ENCODE data around the gene FGD4. TPM values are rescaled to one million over a fixed set of nuclear protein-coding genes. Genes with fewer than 3 reads are reported as not detected.

Gene FGD4
- total and polyA plus RNA-seq, 2 of the 4 experiments (the other 2 are of a cell fraction) = 2.1 to 8.8 TPM

DNA sequence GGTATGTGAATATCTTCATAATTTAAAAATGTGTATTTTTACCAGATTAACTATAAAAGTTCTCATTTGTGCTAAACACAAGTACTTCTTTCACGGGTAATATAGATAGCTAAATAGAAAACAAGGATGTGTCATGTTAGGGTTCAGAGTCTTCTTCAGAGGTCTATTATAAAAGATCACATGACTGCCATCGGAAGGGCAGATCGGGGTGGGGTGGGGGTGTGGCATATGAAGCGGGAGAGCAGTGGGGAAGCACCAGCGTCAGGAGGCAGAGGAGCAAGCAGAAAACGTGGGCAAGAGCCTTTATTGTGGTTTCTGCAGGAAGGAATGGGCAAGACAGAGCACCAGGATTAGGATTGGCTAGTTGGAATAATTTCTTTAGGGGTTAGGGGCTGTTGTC, 216.1 kb downstream of the FGD4 start:
- Histone ChIP-seq H2AK5ac (ENCODE audit: low read depth, low read length) (no peak overlapping the region), H3K4me3 (ENCODE audit: insufficient read depth, low read depth, low read length) (no peak overlapping the region), H4K8ac (ENCODE audit: low read depth in 2 of 2, low read length in 2 of 2) (no peak overlapping the region), H2AFZ (replicated peaks; ENCODE audit: low read length, poor library complexity) (no peak overlapping the region), H3K9me1 (ENCODE audit: insufficient read depth, low read length) (peaks cover 2% of the 10 kb centered on the region; the same call in 1 of the 2 replicates), H3K79me1 (ENCODE audit: low read depth in 1 of 2, low read length in 2 of 2) (no peaks in the 10 kb centered on the region; a peak in 1 of 4 replicates), H3K4ac (ENCODE audit: low read depth, low read length) (no peak overlapping the region), H3K4me2 (ENCODE audit: low read depth, low read length) (no peak overlapping the region), H3K18ac (ENCODE audit: low read depth, low read length) (no peak overlapping the region), H3K14ac (replicated peaks; ENCODE audit: low read depth, low read length) (no peak overlapping the region), H3K9me3 (ENCODE audit: control insufficient read depth, insufficient read depth, low read length) (no peaks in the 10 kb centered on the region), H2BK15ac (ENCODE audit: low read depth, low read length) (no peak overlapping the region), H4K91ac (ENCODE audit: insufficient read depth, low read depth, low read length) (no peak overlapping the region), H2AK9ac (replicated peaks; ENCODE audit: low read depth, low read length, poor library complexity) (no peak overlapping the region), H4K20me1 (ENCODE audit: insufficient read depth, low read length) (no peaks in the 10 kb centered on the region), H3K4me1 (ENCODE audit: control insufficient read depth, insufficient read depth, low read length) (no peaks in the 10 kb centered on the region), H3K9ac (ENCODE audit: low read depth, low read length) (no peak overlapping the region), H2BK120ac (ENCODE audit: low read depth, low read length) (no peak overlapping the region), H3K36me3 (ENCODE audit: control insufficient read depth, insufficient read depth, low read length) (peaks cover 14% of the 10 kb centered on the region), H4K5ac (ENCODE audit: low read depth, low read length) (no peak overlapping the region), H2BK5ac (ENCODE audit: low read depth, low read length, poor library complexity, severe bottlenecking) (no peak overlapping the region), H3K23ac (ENCODE audit: low read depth, low read length) (no peak overlapping the region), H3K56ac (ENCODE audit: extremely low read depth, insufficient read depth, low read length) (no peak overlapping the region), H3K27me3 (ENCODE audit: control insufficient read depth, insufficient read depth, low read length) (no peaks in the 10 kb centered on the region), H2BK20ac (ENCODE audit: low read depth, low read length) (no peak overlapping the region), H3K27ac (ENCODE audit: insufficient read depth, low read length) (no peak overlapping the region)
- no TSS peak for BruUV-seq (replicated peaks)
- in situ Hi-C loops (cut with MboI; ENCODE audit: low sequenced_read_pairs) (no loop called here), dilution Hi-C loops (cut with HindIII; ENCODE audit: low sequenced_read_pairs, unreplicated experiment) (no loop called here), intact Hi-C loops (cut with micrococcal nuclease) (no loop called here)
- ChIA-PET CTCF (no interaction called here), POLR2A (ENCODE audit: unreplicated experiment) (no interaction called here)
- ATAC-seq (ENCODE audit: low read depth) (no peak), DNase-seq (no peak)
- no peak for TF ChIP-seq MAZ (IDR thresholded peaks at IDR 0.05; ENCODE audit: borderline replicate concordance, low read depth, low read length)
- TF ChIP-seq POLR2A (IDR thresholded peaks at IDR 0.05; ENCODE audit: low read depth, low read length) = no peak
- TF ChIP-seq SMC3 (IDR thresholded peaks at IDR 0.05; ENCODE audit: low read depth, low read length) = no peak
- TF ChIP-seq RCOR1 (IDR thresholded peaks at IDR 0.05; ENCODE audit: insufficient replicate concordance, low read length) = no peak
- no peak for TF ChIP-seq RFX5 (IDR thresholded peaks at IDR 0.05; ENCODE audit: low read depth, low read length)
- TF ChIP-seq NFE2L2 (IDR thresholded peaks at IDR 0.05; ENCODE audit: low read depth, low read length) = no peak
- no peak for TF ChIP-seq FOS (IDR thresholded peaks at IDR 0.05; ENCODE audit: low read depth, low read length)
- TF ChIP-seq CHD1 (IDR thresholded peaks at IDR 0.05; ENCODE audit: low read depth, low read length) = no peak
- no peak for TF ChIP-seq RAD21 (IDR thresholded peaks at IDR 0.05; ENCODE audit: low read length)
- no peak for TF ChIP-seq MXI1 (IDR thresholded peaks at IDR 0.05; ENCODE audit: borderline replicate concordance, low read depth, low read length)
- WGBS, 2 experiments (ENCODE audit: extremely low coverage in 2 of 2, insufficient read length in 1 of 2) = 62% methylated on average over 5 of the region's 6 CpGs; no CpG with 5 or more reads in 1 of the 2 experiments

Measured in IMR-90 (cell line).